SK-N-SH treated with all-trans-retinoic acid at 6 μM for 48 hours (cell line): ENCODE measurements around the gene TDRD12.

Experiments
- ATAC-seq: fragments of 200-7000 bp; cut with Tn5 transposase; 3 replicates; pipeline ENCODE4 v1.9.1; 2020; ENCODE audit warnings: mild to moderate bottlenecking, moderate library complexity
- ARNTL ChIP-seq: fragments of 450-650 bp; formaldehyde crosslinking; IDR thresholded peaks from 2 replicates; pipeline ENCODE4 v1.5.0; 2020; ENCODE audit warnings: low read depth, mild to moderate bottlenecking, moderate library complexity, borderline replicate concordance
- BACH2 ChIP-seq: fragments of 250-450 bp; sonication (Bioruptor Pico); IDR thresholded peaks from 2 replicates; pipeline ENCODE4 v1.9.0; 2021; ENCODE audit warnings: mild to moderate bottlenecking, borderline replicate concordance
- CSDC2 ChIP-seq: fragments of 250-450 bp; sonication (Bioruptor Pico); IDR thresholded peaks from 2 replicates; pipeline ENCODE4 v1.5.0; 2020; ENCODE audit warnings: mild to moderate bottlenecking, moderate library complexity
- GLIS3 ChIP-seq: fragments of 250-450 bp; sonication (Bioruptor Pico); IDR thresholded peaks from 2 replicates; pipeline ENCODE4 v1.5.0; 2020; ENCODE audit warnings: mild to moderate bottlenecking, moderate library complexity
- ISL1 ChIP-seq: fragments of 250-450 bp; sonication (Bioruptor Pico); IDR thresholded peaks from 2 replicates; pipeline ENCODE4 v2.1.2; 2022; ENCODE audit warnings: mild to moderate bottlenecking, moderate library complexity
- OSR1 ChIP-seq: fragments of 250-450 bp; sonication (Bioruptor Pico); IDR thresholded peaks from 2 replicates; pipeline ENCODE4 v1.8.0; 2022; ENCODE audit warnings: moderate library complexity, mild to moderate bottlenecking, inconsistent platforms
- PPARA ChIP-seq: fragments of 250-450 bp; sonication (Bioruptor Pico); IDR thresholded peaks from 2 replicates; pipeline ENCODE4 v1.5.0; 2020; ENCODE audit warnings: mild to moderate bottlenecking, borderline replicate concordance
- SNAI2 ChIP-seq: fragments of 250-450 bp; sonication (Bioruptor Pico); IDR thresholded peaks from 2 replicates; pipeline ENCODE4 v1.5.0; 2020; ENCODE audit warnings: mild to moderate bottlenecking, moderate library complexity
- TCF4 ChIP-seq: fragments of 250-450 bp; sonication (Bioruptor Pico); IDR thresholded peaks from 2 replicates; pipeline ENCODE4 v1.8.0; 2021; ENCODE audit warnings: mild to moderate bottlenecking, moderate library complexity, borderline replicate concordance
- TOX ChIP-seq: fragments of 250-450 bp; sonication (Bioruptor Pico); IDR thresholded peaks from 2 replicates; pipeline ENCODE4 v1.8.0; 2021; ENCODE audit warnings: mild to moderate bottlenecking, moderate library complexity, borderline replicate concordance
- ZFP3 ChIP-seq: fragments of 250-450 bp; sonication (Bioruptor Pico); IDR thresholded peaks from 2 replicates; pipeline ENCODE4 v1.5.0; 2020; ENCODE audit warnings: mild to moderate bottlenecking, moderate library complexity
- ZNF565 ChIP-seq: fragments of 450-650 bp; formaldehyde crosslinking; conservative IDR thresholded peaks from 2 replicates; pipeline ENCODE4 v1.5.0; 2020; ENCODE audit warnings: low read depth, mild to moderate bottlenecking, moderate library complexity
- ZNF8 ChIP-seq: fragments of 450-650 bp; formaldehyde crosslinking; IDR thresholded peaks from 2 replicates; pipeline ENCODE4 v1.5.0; 2020; ENCODE audit warnings: mild to moderate bottlenecking, moderate library complexity
- TF ChIP-seq, protein P1 (sequence below): fragments of 250-450 bp; sonication (Bioruptor Pico); IDR thresholded peaks from 2 replicates; pipeline ENCODE4 v1.8.0; 2020; ENCODE audit warnings: mild to moderate bottlenecking, moderate library complexity, borderline replicate concordance
- TF ChIP-seq, protein P2 (sequence below): fragments of 250-450 bp; sonication (Bioruptor Pico); IDR thresholded peaks from 2 replicates; pipeline ENCODE4 v1.5.1; 2020; ENCODE audit warnings: low read depth, mild to moderate bottlenecking, moderate library complexity
- TF ChIP-seq, protein P3 (sequence below): fragments of 250-450 bp; sonication (Bioruptor Pico); IDR thresholded peaks from 2 replicates; pipeline ENCODE4 v1.8.0; 2021; ENCODE audit warnings: low read depth, mild to moderate bottlenecking, moderate library complexity, borderline replicate concordance
- TF ChIP-seq, protein P4 (sequence below): fragments of 250-450 bp; sonication (Bioruptor Pico); IDR thresholded peaks from 2 replicates; pipeline ENCODE4 v1.5.0; 2020; ENCODE audit warnings: mild to moderate bottlenecking, moderate library complexity

Gene TDRD12

DNA sequence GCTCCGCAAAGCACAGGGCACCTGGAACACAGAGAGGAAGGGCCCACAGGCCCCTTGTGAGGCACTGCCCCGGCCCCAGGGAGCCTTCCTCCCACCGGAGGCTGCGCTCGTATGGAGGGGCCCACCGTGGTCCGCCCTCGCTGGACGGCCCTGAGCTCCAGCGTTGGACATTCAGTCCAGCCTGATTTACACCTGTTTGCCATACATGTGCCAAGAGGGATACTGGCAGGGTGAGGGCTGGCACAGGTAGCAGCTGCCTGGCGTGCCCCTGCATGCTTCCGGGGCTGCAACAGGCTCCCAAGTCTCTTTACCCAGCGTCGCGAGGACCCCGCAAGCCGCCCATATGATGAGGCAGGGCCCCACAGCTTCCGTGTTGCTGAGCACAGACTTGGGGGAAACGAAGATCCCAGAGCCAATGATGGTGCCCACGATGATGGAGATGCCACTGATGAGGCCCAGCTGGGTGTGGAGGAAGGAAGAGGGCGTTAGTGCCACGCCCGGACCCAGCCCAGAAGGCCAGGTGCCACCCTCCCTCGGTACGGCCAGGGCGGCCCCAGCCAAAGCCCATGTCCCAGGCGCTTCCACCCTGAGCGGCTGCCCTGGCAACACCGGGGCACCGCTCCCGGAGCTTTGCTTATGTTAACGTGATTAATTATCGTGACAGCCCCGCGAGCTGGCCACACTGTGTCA lies 144.9 kb downstream of the TDRD12 start:
- TF ChIP-seq, protein P1, sequence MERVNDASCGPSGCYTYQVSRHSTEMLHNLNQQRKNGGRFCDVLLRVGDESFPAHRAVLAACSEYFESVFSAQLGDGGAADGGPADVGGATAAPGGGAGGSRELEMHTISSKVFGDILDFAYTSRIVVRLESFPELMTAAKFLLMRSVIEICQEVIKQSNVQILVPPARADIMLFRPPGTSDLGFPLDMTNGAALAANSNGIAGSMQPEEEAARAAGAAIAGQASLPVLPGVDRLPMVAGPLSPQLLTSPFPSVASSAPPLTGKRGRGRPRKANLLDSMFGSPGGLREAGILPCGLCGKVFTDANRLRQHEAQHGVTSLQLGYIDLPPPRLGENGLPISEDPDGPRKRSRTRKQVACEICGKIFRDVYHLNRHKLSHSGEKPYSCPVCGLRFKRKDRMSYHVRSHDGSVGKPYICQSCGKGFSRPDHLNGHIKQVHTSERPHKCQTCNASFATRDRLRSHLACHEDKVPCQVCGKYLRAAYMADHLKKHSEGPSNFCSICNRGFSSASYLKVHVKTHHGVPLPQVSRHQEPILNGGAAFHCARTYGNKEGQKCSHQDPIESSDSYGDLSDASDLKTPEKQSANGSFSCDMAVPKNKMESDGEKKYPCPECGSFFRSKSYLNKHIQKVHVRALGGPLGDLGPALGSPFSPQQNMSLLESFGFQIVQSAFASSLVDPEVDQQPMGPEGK (CRISPR knock-in tag) = no peak
- no peak for TF ChIP-seq ARNTL (CRISPR knock-in tag)
- TF ChIP-seq SNAI2 (CRISPR knock-in tag) = no peak
- ATAC-seq = no peak

DNA sequence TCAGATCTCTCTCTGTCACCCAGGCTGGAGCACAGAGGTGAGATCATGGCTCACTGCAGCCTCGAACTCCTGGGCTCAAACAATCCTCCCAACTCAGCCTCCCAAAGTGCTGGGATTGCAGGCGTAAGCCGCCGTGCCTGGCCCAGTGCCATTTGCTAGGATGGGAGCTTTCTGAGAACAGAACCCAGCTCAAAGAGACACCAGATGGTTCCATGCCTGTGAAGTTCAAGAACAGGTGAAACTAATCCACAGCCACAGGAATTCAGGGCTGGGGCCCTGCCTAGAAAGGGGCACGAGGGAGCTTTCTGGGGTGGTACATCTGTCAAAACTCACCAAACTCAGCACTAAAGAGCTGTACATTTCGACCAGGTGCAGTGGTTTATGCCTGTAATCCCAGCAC lies 145.8 kb downstream of the TDRD12 start:
- ATAC-seq = no peak
- TF ChIP-seq, protein P2, sequence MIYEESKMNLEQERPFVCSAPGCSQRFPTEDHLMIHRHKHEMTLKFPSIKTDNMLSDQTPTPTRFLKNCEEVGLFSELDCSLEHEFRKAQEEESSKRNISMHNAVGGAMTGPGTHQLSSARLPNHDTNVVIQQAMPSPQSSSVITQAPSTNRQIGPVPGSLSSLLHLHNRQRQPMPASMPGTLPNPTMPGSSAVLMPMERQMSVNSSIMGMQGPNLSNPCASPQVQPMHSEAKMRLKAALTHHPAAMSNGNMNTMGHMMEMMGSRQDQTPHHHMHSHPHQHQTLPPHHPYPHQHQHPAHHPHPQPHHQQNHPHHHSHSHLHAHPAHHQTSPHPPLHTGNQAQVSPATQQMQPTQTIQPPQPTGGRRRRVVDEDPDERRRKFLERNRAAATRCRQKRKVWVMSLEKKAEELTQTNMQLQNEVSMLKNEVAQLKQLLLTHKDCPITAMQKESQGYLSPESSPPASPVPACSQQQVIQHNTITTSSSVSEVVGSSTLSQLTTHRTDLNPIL (CRISPR knock-in tag) = no peak
- TF ChIP-seq BACH2 (CRISPR knock-in tag) (no peak), ISL1 (CRISPR knock-in tag) (no peak), CSDC2 (CRISPR knock-in tag) (no peak), OSR1 (CRISPR knock-in tag) (no peak), ZFP3 (CRISPR knock-in tag) (no peak), ZNF8 (CRISPR knock-in tag) (no peak), PPARA (CRISPR knock-in tag) (no peak), TCF4 (CRISPR knock-in tag) (no peak), GLIS3 (CRISPR knock-in tag) (no peak), TOX (no peak), ZNF565 (no peak)
- TF ChIP-seq, protein P1 (CRISPR knock-in tag) = no peak
- TF ChIP-seq, protein P3, sequence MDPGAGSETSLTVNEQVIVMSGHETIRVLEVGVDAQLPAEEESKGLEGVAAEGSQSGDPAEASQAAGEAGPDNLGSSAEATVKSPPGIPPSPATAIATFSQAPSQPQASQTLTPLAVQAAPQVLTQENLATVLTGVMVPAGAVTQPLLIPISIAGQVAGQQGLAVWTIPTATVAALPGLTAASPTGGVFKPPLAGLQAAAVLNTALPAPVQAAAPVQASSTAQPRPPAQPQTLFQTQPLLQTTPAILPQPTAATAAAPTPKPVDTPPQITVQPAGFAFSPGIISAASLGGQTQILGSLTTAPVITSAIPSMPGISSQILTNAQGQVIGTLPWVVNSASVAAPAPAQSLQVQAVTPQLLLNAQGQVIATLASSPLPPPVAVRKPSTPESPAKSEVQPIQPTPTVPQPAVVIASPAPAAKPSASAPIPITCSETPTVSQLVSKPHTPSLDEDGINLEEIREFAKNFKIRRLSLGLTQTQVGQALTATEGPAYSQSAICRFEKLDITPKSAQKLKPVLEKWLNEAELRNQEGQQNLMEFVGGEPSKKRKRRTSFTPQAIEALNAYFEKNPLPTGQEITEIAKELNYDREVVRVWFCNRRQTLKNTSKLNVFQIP (CRISPR knock-in tag) = no peak

DNA sequence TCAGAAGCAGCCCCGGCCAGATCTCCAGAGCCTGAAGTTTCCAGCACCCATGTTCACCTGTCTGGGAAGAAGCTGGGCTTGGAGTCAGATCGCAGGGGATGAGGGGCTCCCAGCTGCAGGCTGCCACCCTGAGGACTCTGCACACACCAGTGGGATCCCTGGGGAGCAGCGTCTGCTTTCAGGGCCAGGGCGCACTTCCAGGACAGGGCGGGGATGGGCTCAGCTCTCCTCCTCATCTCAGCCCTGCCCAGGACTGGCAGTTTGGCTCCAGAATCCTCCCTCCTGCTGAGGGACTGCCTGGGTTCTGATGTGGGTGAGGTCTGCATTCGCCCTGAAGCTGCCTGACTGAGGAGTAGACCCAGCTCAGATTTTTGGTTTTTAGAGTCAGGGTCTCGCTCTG lies 146.5 kb downstream of the TDRD12 start:
- no peak; the same call in 2 of the 3 replicates for ATAC-seq

More for the DNA sequence above, 146.5 kb downstream of the TDRD12 start:
- TF ChIP-seq, protein P4, sequence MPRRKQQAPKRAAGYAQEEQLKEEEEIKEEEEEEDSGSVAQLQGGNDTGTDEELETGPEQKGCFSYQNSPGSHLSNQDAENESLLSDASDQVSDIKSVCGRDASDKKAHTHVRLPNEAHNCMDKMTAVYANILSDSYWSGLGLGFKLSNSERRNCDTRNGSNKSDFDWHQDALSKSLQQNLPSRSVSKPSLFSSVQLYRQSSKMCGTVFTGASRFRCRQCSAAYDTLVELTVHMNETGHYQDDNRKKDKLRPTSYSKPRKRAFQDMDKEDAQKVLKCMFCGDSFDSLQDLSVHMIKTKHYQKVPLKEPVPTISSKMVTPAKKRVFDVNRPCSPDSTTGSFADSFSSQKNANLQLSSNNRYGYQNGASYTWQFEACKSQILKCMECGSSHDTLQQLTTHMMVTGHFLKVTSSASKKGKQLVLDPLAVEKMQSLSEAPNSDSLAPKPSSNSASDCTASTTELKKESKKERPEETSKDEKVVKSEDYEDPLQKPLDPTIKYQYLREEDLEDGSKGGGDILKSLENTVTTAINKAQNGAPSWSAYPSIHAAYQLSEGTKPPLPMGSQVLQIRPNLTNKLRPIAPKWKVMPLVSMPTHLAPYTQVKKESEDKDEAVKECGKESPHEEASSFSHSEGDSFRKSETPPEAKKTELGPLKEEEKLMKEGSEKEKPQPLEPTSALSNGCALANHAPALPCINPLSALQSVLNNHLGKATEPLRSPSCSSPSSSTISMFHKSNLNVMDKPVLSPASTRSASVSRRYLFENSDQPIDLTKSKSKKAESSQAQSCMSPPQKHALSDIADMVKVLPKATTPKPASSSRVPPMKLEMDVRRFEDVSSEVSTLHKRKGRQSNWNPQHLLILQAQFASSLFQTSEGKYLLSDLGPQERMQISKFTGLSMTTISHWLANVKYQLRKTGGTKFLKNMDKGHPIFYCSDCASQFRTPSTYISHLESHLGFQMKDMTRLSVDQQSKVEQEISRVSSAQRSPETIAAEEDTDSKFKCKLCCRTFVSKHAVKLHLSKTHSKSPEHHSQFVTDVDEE = no peak
- TF ChIP-seq, protein P1 (CRISPR knock-in tag) = no peak
- TF ChIP-seq ZNF565 (no peak), CSDC2 (CRISPR knock-in tag) (no peak), OSR1 (CRISPR knock-in tag) (no peak), ARNTL (CRISPR knock-in tag) (no peak), PPARA (CRISPR knock-in tag) (no peak)
